ENCODE results near the gene RRP12.
"Not testable (repeated sequence)": the region's sequence is repeated elsewhere in the genome, so short reads cannot be mapped to it uniquely, and the experiment has no call there.

DNA sequence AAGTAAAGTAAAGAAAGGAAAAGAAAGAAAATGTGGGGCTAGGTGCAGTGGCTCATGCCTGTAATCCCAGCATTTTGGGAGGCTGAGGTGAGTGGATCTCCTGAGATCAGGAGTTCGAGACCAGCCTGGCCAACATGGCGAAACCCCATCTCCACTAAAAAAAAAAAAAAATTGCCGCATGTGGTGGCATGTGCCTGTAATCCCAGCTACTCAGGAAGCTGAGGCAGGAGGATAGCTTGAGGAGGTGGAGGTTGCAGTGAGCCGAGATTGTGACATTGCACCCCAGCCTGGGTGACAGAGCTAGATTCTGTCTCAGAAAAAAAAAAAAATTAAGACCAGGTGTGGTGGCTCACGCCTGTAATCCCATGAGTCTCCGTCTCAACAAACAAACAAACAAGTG, 57.5 kb downstream of the RRP12 start:
- not testable (repeated sequence) for TF ChIP-seq ZNF274 (IDR thresholded peaks at IDR 0.05; ENCODE audit: low read depth, low read length); YY1 (IDR thresholded peaks at IDR 0.05; ENCODE audit: insufficient read depth, insufficient read length); SUZ12 (IDR thresholded peaks at IDR 0.05; ENCODE audit: extremely low read depth, insufficient read depth, insufficient read length)

Data from NT2/D1 (cell line).